ENCODE data around the gene EXOC4.
"Not testable (repeated sequence)": the region's sequence is repeated elsewhere in the genome, so short reads cannot be mapped to it uniquely, and the experiment has no call there.

The EXOC4 gene

DNA sequence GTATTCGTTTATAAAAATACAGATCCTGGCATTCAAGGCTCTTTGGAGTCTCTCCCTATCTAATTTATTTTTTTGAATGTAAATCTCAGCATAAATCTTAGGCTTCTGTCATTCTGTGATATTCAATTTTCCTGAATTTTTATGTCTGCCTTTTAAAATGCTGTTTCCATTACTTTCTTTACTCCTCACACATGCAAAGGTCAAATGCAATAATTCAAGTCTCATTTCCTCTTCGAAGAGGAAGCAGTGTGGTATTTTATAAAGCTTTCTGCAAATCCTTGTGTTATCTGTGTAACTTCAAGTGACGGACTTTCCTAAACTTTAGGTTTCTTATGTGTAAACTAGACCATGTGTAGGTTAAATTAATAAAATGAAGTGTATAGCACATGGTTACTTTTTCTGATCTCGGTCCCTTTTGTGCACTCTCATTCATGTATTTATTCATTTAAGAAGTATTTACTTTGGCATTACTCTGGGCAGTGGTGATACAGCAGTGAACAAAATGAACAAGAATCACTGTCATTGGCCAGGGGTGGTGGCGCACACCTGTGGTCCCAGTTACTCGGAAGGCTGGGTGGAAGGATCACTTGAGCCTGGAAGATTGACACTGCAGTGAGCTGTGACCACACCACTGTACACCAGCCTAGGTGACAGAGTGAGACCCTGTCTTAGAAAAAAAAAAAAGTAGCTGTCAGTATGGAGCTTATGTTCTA is 332.2 kb downstream of the EXOC4 start:
- DNase-seq, result no peak

DNA sequence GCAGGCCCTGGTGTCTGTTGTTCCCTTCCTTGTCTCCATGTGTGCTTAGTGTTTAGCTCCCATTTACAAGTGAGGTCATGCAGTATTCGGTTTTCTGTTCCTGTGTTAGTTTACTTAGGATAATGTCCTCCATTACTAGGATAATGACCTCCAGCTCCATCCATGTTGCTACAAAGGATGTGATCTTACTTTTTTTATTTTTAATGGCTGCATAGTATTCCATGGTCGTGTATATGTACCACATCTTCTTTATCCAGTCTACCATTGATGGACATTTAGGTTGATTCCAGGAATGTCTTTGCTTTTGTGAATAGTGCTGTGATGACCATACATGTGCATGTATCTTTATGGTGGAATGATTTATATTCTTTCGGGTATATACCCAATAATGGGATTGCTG is 333.4 kb downstream of the EXOC4 start:
- DNase-seq, result no peak

DNA sequence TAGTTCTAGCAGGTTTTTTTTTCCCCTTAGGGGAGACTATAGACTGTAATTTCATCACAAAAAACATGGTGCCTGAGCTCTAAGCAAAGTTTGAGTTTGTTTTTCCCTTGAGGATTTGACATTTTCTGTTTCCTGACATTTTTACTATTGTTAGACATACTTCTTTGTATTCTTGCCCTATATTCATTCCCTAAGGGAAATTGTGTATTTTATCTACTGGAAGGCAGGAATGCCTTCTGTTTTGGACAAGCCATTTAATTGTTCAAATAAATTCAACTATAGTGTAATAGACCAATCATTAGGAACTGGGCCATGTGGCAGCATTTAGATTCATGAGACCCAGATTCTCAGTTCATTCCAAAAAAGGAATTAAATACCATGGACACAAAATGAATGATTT is 335.0 kb downstream of the EXOC4 start:
- DNase-seq, result no peak

DNA sequence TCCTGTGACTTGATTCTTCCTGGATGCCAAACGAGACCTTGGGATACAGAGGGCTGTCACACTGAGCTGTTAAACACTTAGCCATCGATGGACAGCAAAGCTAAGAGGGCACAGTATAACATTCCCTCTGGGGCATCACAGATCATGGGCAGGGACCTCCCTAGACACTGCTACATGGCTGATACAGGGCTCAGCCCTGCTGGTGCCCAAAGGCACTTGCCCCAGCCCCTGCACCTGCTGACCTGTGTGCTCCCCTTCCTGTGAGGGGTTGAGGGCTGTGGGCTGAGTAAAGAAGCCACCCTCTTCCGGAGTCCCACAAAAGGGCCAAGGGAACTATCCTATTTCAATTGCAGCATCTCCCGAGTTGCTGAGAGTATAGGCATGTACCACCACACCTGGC is 337.9 kb downstream of the EXOC4 start:
- no peak for DNase-seq

DNA sequence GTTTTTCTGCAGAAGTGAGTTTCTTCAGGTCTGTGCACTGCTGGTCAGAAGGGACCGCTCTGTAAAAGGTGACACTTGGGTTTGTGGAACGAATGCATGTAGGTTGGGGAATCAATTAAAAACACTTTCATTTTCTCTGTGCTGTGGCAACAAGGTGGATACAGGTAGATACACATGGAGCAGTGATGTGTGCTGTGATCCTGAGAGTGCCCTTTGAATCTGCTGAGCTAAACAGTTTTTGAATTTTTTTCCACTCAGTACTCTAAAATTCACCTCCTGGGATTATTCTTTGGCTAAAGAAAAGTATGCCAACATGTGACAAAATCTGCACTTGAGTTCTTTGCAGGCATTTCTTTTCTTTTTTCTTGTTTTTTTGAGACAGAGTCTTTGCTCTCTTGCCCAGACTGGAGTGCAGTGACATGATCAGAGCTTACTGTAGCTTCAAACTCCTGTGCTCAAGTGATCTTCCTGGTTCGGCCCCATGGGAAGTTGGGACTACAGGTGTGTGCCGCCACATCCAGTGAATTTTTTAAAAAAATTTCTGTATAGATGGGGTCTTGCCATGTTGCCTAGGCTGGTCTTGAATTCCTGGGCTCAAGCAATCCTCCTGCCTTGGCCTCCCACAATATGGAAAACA is 338.9 kb downstream of the EXOC4 start:
- no peak for DNase-seq

DNA sequence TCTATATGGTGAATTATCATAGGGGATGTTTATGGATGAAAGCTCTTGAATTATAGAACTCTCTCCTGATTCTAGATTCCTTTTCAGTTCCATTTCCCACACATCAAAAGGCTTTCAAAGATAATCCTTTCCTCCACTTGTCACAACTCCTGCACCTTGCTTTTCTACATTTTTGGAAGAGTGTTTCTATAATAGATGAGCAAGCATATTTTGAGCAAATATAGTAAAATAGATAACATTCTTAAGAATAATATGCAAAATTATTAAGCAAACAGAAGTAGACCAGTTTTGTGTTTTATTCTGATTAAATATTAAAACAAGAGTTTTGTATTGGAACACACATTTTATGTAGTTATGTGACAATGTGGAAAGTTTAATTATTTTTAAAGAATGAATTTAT is 340.7 kb downstream of the EXOC4 start:
- no peak for DNase-seq

DNA sequence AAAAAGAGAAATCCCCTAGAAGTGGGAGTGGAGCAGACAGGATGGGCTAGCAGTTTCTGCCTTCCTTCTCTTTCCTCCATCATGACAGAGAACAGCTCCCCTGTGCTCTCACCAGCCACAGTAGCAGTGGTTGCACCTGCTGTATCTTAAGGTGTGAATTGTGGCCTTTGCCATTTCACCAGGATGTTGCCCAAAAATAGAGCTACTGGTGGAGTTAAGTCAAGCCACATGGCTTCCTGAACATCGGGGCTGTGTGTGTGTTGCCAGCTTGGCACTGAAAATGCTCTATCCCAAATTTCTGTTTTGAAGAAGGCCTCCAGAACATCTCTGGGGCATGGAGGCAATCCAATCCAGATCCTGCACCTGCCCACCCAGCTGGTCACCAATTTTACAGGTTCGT is 348.7 kb downstream of the EXOC4 start:
- DNase-seq, result no peak

DNA sequence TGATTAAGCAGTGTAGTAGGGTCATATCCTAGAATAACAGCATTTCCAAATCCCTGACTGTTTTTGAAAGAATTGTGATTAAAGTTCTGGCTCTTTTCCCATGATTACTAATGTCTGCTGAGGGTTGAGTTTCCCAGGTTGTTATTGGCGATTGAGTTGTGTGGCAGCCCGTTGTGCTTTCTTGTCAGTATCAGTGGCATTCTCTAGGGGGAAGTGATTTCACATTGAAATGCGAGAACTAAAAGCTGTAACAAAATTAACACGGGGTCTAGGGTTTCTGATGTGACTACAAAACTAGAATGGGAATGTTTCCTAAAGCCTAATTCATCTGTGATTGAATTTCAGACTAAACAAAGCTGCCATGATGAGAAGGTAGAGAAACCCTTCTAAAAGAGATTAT is 349.4 kb downstream of the EXOC4 start:
- no peak for DNase-seq

DNA sequence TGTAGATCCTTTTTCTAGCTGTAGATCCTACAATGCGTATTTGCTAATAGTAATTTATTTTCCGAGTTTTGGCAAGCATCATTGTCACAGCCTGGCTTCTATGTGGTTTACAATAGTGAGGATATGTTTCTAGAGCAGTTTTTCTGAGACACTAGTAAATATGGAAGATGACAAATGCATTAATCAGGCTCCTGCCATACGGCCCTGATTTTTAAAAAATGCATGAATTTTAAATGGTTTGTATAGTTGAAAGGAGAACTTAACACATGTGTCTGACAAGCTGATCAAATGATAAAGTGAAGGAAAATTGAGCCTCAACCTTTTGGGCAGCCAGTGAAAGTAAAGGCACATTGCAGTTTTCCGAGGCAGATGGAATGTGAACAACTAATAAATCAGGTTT is 354.1 kb downstream of the EXOC4 start:
- DNase-seq, result no peak

DNA sequence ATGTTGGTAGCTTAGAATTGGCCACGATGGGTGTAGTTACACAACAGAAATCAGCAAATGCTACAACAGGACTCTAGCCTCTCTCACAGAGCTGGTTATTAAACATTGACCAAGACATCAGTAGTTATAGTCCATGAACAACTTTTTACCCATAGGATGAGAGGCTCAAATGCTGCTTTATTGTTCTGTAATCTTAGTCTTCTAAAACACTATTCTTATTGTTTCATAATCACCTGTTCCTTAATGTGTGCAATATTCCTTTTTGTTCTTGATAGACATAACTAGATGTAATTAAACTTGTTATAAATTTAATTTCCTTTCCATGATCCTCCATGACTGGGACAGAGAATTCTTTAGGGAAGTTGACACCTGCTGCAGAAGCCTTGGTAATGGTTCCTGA is 356.9 kb downstream of the EXOC4 start:
- DNase-seq, result no peak

DNA sequence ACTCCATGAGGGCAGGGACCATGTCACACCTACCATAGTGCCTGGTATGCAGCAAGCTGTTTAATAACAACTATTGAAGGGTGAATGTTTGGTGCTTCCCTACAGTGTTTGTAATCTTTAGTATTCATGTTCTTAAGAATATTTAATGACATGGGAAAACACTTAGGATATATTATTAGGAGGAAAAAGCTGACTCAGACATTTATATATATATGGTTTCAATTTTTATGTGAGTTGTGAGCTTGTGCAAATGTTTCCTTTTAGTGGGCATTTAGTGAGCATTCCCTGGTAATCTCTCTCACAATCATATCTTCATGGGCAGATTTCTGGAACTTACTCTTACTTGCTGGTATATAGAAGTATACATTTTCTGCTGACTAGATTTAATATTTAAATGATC is 359.1 kb downstream of the EXOC4 start:
- no peak for DNase-seq

DNA sequence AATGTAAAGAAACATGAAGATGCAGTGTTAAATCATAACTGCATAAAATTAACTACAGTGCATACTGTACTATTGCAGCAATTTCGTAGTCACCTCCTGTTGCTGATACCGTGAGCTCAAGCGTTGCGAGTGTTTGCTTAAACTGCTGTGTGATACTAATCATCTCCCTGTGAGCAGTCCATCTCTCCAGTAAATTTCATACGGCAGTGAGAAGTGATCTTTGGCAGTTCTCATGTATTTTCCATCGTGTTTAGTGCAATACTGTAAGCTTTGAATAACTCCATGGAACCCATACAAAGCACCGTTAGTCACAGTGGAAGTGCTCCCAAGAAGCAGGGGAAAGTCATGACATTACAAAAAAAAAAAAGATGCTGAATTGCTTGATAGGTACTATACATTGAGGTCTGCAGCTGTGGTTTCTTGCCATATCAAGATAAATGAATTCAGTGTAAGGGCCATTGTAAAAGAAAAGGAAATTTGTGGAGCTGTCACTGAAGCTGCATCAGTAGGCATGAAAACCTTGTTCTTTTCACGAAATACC is 360.4 kb downstream of the EXOC4 start:
- no peak for DNase-seq

DNA sequence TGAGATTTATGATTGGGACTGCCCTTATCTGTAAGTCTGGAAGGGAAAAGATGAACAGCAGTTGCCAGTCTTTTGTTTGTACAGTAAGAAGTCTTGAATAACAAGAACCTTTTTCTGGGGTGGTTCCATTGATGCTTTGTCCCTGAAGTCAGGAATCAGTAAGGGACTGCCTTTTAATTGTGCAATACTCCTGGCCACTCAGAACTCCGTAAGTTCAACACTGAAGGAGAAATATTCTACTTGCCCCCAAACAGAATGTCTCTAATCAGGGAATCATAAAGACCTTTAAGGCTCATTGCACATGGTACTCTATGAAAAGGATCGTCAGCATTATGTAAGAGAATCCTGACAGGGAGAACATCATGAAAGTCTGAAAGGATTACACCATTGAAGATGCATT is 361.4 kb downstream of the EXOC4 start:
- no peak for DNase-seq

DNA sequence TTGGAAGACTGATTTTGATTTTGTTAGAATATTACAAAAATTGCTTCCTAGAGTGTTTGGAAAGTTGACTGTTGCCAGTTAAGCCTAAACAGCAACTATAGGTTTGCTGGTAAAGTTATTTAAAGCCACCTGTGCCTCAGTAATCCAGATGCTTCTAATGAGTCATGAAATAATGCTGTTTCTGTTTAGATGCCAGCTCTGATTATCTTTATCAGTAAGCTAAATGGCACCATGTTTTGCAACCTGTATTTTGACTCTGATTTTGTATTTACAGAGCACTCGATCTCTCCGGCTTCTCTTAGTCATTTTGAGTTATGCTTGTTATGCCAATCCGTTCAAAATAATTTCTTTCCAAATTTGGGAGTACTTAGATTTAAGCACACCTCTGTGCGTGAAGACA is 366.1 kb downstream of the EXOC4 start:
- no peak for DNase-seq

DNA sequence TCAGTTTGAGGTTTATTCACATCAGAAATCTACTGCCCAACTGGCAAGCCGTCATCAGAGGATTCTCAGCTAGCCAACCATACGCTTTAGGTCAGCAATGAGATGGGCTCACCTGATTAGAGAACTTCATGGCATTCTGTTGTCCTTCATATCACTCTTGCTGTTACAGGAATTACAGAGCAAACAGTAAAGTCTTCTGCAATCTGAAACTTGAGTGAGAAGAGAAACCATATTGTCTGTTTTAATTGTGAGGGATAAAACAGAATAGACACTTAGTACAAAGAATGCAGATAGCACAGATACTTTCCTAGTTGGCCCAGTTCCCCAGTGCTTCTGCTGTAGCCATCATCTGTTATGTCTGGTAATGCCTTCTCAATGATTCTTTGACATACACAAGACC is 366.6 kb downstream of the EXOC4 start:
- DNase-seq, result no peak

DNA sequence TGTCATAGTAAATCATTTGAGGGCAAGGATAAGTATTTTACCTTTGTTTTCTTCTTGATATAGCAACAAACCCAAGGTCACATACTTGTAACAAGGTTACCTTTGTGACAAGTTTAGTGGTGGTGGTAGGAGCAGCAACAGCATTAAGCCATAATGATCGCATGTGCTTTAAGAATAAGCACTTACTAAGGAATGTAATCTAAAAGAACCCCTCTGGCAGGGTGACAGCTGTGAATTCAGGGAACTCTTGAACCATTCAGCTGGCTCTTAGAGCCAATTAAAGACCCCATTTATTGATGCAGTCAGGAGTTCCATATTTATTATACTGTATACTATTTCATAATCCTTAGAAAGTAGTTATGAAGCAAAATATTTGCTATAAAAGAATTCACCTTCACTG is 370.8 kb downstream of the EXOC4 start:
- DNase-seq, result no peak

DNA sequence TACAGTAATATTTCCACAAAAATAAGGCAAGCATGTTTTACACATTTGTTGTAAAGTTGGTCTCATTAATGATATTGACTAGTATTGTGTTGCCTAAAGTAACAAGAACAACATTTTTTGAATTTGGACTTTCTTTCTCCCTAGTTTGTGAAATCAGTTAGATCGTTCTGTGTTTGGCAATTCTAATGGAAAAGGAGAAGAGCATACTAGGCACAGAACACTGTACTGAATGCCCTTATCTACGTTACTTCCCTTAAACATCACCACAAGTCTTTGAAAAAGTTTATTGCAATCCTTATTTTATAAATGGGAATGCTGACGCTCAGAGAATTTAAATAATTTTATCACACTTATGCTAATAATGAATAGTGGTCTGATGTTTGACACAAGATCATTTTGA is 372.2 kb downstream of the EXOC4 start:
- DNase-seq, result no peak

DNA sequence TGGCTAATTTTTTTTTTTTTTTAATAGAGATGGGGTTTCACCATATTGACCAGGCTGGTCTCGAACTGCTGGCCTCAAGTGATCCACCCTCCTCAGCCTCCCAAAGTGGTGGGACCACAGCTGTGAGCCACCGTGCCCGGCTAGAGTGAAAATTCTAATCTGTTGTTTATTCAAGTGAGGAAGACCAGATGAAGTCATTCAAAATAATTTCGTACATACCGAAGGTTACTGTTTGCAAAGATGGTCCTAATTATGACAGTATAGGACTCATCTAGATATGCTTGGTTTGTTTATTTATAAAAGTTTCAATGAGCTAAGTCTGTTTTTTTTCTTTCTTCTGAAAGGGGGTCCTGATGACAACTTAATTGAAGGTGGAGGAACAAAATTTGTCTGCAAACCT is 376.8 kb downstream of the EXOC4 start:
- no peak for DNase-seq

DNA sequence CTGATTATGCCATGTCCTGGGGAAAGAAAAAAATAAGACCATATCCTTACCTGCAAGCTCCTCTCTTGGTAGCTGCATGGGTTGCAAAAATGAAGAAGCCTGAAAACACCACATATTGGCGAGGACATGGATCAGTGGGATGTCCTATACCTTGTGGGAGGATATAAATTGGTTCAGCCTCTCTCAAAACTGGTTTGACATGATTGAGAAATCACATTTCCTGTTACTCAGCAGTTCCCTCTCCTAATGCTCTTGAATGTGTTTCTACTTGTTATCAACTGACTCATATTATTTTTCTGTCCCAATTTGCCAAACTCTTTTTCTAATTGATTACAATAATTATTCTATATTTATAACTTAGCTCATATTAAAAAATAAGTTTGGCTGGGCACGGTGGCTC is 380.2 kb downstream of the EXOC4 start:
- DNase-seq, result no peak

DNA sequence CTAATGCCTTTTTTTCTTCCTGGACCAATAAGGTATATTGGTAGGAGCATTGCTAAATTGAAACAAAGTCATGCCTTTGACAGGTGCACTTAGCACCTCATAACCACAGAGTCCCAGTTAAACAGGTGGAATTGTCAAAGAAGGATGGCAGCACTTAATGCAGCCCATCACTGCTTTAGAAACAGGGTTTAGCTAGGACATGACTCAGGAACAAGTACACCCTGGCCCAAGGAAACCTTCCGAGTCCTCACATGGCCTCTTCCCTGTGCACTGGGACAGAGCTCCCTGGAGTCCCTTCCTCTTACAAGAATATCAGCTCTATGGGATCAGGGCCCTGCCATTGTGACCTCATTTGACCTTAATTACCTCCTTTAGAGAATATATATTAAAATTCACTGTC is 382.7 kb downstream of the EXOC4 start:
- no peak for DNase-seq

DNA sequence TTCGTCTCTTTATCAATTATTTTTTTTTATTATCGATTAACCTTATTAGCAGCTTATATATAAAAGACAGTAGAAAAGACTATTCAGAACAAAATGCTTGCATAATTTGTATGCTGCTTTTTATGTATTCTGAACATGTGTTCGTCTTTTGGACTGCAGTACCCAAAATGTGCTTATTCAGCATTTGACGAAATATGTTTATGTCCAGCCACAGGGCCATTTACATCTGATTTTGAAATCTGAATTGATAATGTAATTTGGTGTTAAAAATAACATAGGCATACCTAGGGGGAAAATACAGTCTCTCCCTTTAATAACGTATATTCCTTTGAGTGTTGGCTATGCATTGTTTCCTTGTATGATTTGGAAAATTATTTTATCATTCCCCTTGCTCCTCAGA is 386.0 kb downstream of the EXOC4 start:
- DNase-seq, result no peak

DNA sequence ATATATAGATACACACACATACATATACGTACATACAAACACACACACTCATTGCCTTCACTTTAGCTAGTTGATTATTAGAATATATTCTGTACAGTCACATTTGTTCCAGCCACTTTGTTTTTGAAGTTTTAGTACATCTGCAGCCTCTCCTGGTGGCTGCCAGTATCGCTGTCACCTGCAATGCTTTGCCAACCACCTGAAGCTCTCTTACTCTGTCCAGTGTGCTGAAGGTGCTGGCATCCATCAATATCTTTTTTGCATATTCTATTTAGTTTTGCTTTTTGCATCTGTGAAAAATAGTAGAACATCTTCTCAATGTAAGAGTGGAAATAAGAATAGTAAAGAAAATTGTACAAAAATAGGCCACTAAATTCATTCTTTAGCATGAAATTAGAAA is 388.6 kb downstream of the EXOC4 start:
- no peak for DNase-seq

DNA sequence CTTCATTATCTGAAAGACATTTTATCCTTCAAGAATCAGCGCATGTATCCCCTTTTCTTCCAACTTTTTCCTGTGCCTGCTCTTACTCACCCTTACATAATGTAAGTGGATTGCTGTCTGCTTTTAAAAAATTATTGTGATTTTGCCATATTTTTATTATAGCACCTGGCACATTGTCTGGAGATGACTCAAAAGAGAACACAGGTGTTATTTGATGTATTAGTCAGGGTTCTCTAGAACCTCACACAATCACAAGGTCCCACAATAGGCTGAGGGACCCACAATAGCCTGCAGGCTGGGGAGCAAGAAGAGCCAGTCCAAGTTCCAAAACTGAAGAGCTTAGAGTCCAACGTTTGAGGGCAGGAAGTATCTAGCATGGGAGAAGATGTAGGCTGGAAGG is 390.0 kb downstream of the EXOC4 start:
- DNase-seq, result no peak

DNA sequence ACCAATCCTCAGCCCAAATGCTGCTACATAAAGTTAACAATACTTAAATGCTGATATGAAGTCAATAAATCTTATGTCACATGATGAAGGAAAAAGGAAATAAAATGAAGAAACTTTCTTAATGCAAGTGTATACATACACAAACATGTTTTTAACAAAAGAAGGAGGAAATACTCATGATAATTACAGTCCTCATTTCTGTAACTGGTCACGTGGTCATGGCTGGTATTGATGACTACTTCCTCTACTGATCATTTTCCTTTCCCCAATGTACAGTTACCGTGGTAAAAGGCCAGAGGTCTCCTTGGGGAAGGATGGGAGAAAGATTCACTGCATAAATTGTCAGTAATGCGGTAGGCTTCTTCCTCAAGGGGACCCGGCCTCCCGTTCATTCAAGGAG is 390.8 kb downstream of the EXOC4 start:
- DNase-seq, result not testable (repeated sequence)

DNA sequence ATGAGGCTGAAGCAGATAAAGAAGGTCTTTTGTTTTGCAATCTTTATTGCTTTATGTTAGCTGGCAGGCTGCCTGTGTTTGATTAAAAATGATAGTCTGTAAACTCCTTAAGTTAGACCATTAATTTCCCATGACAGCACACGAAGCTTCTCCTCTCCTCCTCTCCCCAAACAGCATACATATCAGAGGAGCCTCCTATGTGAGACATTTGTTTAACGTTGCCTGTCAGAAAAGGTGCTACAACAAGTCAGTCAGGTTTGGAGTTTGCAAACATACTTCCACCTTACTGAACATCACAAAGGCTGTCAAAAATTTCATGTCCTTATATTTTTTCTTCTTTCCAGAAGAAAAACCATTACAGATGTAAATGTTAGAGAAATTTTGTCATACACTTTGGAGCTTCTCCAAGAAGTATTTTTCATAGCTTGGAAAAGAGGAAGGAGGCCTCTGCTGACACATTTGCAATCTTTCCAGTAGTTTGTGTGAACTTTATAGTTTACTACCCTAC is 393.1 kb downstream of the EXOC4 start:
- no peak for DNase-seq
